AG04449 (cell line): ENCODE measurements around the gene APMAP.
"Not testable (repeated sequence)": the region's sequence is repeated elsewhere in the genome, so short reads cannot be mapped to it uniquely, and the experiment has no call there.

Experiments used
- CTCF ChIA-PET: fragments of 350-600 bp; formaldehyde crosslinking; extraction: SDS; loops from one replicate; lab custom pipeline; 2021; ENCODE audit warnings: antibody characterized with exemption; lab: Yijun Ruan, JAX
- POLR2A ChIA-PET: fragments of 400-600, 350-600 bp; formaldehyde crosslinking; extraction: SDS; loops from one replicate; lab custom pipeline; 2020; ENCODE audit warnings: antibody characterized with exemption, inconsistent platforms; lab: Yijun Ruan, JAX
- DNase-seq: peaks from one replicate; pipeline ENCODE4 v3.0.0-alpha.2; 2010; ENCODE audit warnings: low read depth, low spot score
- H3K4me3 ChIP-seq: 2 replicates; pipeline ENCODE4 v1.5.1; 2011; ENCODE audit warnings: low read depth, mild to moderate bottlenecking, control low read depth, low read length
- CTCF ChIP-seq: IDR thresholded peaks from one replicate; pipeline ENCODE4 v1.5.1; 2011; ENCODE audit warnings: mild to moderate bottlenecking, moderate library complexity, low read length, control low read depth, inconsistent platforms; ENCODE audit not compliant: insufficient read depth; ENCODE audit errors: missing control alignments

APMAP gene

DNA sequence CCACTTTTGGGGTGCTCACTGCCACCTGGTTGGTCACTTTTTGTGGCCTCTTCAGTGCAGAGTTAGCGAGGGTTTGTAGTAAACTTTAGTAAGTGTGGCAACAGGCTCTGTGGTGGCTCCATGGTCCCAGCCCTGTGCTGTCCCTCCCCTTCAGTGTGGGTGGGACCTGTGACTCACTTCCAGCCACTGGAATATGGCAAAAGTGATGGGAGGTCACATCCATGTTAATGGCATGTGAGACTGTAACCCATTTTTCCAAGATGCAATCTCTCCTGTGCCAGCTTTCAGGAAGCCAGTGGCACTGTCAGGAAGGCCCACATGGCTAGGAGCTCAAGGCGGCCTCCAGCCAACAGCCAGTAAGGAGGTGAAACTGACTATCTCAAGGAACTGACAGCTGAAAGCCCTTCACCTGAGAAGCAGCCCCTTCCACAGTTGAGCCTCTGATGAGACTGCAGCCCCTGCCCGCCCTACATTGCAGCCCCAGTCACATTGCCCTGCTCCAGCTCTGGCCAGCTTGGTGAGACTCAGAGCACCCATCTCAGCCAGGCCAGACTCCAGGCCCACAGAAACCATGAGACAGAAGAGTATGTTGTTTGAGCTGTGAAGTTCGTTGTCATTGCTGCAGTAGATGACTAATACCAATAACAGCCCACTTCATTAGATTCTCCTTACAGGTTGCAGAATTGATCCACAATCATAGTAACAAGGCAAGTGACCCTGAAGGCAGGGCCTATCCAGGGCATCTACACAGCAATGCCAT is 56.6 kb downstream of the APMAP start:
- TF ChIP-seq CTCF = no peak

GRCh38 chr20:24935140-24935539 is 57.4 kb downstream of the APMAP start:
- no peak for TF ChIP-seq CTCF
- no peak for DNase-seq
- no peak overlapping the region for H3K4me3 ChIP-seq
- ChIA-PET CTCF (no interaction called here), POLR2A (no interaction called here)

More for the DNA sequence above, 56.6 kb downstream of the APMAP start:
- ChIA-PET POLR2A (no interaction called here), CTCF (no interaction called here)
- no peak for DNase-seq
- no peak overlapping the region for H3K4me3 ChIP-seq

GRCh38 chr20:24934716-24935115 is 57.8 kb downstream of the APMAP start:
- no peak for TF ChIP-seq CTCF
- H3K4me3 ChIP-seq = no peak overlapping the region
- ChIA-PET CTCF (no interaction called here), POLR2A (no interaction called here)
- DNase-seq = no peak

- no peak for DNase-seq
- no peak overlapping the region for H3K4me3 ChIP-seq
- CTCF ChIA-PET = no interaction called here
- POLR2A ChIA-PET = no interaction called here
- no peak for TF ChIP-seq CTCF
Observed at GRCh38 chr20:24934101-24934661, 58.4 kb downstream of the APMAP start.

GRCh38 chr20:24933266-24933908 is 59.2 kb downstream of the APMAP start:
- POLR2A ChIA-PET = no interaction called here
- TF ChIP-seq CTCF = no peak
- no peak overlapping the region for H3K4me3 ChIP-seq
- DNase-seq = no peak
- CTCF ChIA-PET = no interaction called here

DNA sequence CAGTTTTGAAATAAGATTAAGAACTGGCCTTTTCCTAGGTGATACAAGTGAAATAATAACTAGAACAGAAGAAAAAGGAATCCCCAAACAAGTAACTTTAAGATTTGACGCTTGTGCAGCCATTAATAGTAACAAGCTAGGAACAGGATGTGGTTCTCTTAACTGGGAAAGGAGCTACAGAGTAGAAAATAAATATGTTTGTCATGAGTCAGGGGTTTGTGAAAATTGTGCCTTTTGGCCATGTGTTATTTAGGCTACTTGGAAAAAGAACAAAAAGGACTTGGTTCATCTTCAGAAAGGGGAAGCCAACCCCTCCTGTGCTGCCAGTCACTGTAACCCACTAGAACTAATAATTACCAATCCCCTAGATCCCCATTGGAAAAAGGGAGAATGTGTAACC is 60.7 kb downstream of the APMAP start:
- H3K4me3 ChIP-seq, POLR2A ChIA-PET: not testable (repeated sequence)

More for the DNA sequence above, 60.7 kb downstream of the APMAP start:
- DNase-seq = not testable (repeated sequence)
- CTCF ChIA-PET = interaction anchor here (1.1 to 1.5 kb wide), 3 partner anchors 9 to 773 kb away, joined by 3 to 5 read pairs (median 4); no protein-coding TSS in a partner anchor
